Measurements from ENCODE around the gene IL1RAPL1. TPM values are rescaled to one million over a fixed set of nuclear protein-coding genes. Genes with fewer than 3 reads are reported as not detected.

The IL1RAPL1 gene
- total and polyA plus RNA-seq, 9 of the 15 experiments (the other 6 are each of a cell fraction or from before 2014, with no cell fraction given): 0.04 to 0.07 (median 0.04) TPM; not detected in 6

- DNase-seq (ENCODE audit: extremely low read depth in 1 of 4, low spot score in 3 of 4) (no peak), ATAC-seq (no peak), FAIRE-seq (no peak)
- Histone ChIP-seq H3K4me2 (ENCODE audit: insufficient read depth, low read length) (no peak overlapping the region), H3K36me3 (ENCODE audit: control insufficient read depth, insufficient read depth, low read length) (no peaks in the 10 kb centered on the region), H3K9ac (ENCODE audit: insufficient read depth in 1 of 2, low read depth in 2 of 2, low read length in 2 of 2) (no peak overlapping the region), H3K9me3 (replicated peaks; ENCODE audit: control insufficient read depth, insufficient read depth, low read depth, low read length) (no peaks in the 10 kb centered on the region), H3K79me2 (ENCODE audit: control insufficient read depth, insufficient read depth, low read length) (no peaks in the 10 kb centered on the region), H3K9me1 (ENCODE audit: control insufficient read depth, insufficient read depth, low read length) (no peaks in the 10 kb centered on the region), H3K27ac (ENCODE audit: extremely low read depth, low read depth, low read length) (no peak overlapping the region), H4K20me1 (replicated peaks; ENCODE audit: control insufficient read depth, insufficient read depth, low read length) (no peaks in the 10 kb centered on the region), H2AFZ (ENCODE audit: low read depth, low read length) (no peak overlapping the region), H3K4me1 (replicated peaks in 1 of 2; ENCODE audit: control insufficient read depth in 2 of 2, insufficient read depth in 2 of 2, low read length in 2 of 2) (no peaks in the 10 kb centered on the region), H3K27me3 (ENCODE audit: control insufficient read depth in 2 of 2, insufficient read depth in 2 of 2, low read length in 2 of 2) (no peaks in the 10 kb centered on the region), H3K4me3 (no peak overlapping the region)
- intact Hi-C loops (cut with micrococcal nuclease): no loop called here
- in situ Hi-C loops (cut with MboI): no loop called here
- ChIA-PET POLR2A (no interaction called here), CTCF (ENCODE audit: low intra/inter-chr PET ratio) (no interaction called here)
- TF ChIP-seq MYBL2 (IDR thresholded peaks at IDR 0.05; ENCODE audit: low read depth): no peak
- TF ChIP-seq MYBL2 (CRISPR knock-in tag; IDR thresholded peaks at IDR 0.05; ENCODE audit: borderline replicate concordance): no peak
- TF ChIP-seq ZNF551 (CRISPR knock-in tag; IDR thresholded peaks at IDR 0.05): no peak
- no peak for TF ChIP-seq BRD9 (IDR thresholded peaks at IDR 0.05; ENCODE audit: low read depth, partially characterized antibody)
- no peak for TF ChIP-seq SFPQ (IDR thresholded peaks at IDR 0.05; ENCODE audit: low read depth, low read length)
- no peak for TF ChIP-seq ZNF277 (CRISPR knock-in tag; IDR thresholded peaks at IDR 0.05; ENCODE audit: borderline replicate concordance)
- no peak for TF ChIP-seq E4F1 (CRISPR knock-in tag; IDR thresholded peaks at IDR 0.05; ENCODE audit: borderline replicate concordance)
- no peak for TF ChIP-seq SIRT6 (IDR thresholded peaks at IDR 0.05; ENCODE audit: low read depth, low read length)
- no peak for TF ChIP-seq RBM39 (optimal IDR thresholded peaks at IDR 0.05; ENCODE audit: low read depth, low read length)
- TF ChIP-seq SIX5 (IDR thresholded peaks at IDR 0.05; ENCODE audit: borderline replicate concordance in 1 of 2, insufficient read depth in 1 of 2, low read depth in 1 of 2, low read length in 2 of 2): no peak
- no peak for TF ChIP-seq ZNF311 (CRISPR knock-in tag; IDR thresholded peaks at IDR 0.05)
- TF ChIP-seq ZNF655 (CRISPR knock-in tag; IDR thresholded peaks at IDR 0.05): no peak
- WGBS (ENCODE audit: insufficient coverage, low coverage, missing lambda C conversion rate): 2% methylated on average over 5 of the region's 6 CpGs
- BruUV-seq (replicated peaks): no TSS peak
Observed at GRCh38 chrX:29237972-29238371, 650.7 kb downstream of the IL1RAPL1 start.

Measured in K562 (cell line).